HEK293 (cell line): Measurements from ENCODE around the gene SYT2.

ENCODE experiments used
- PBX3 ChIP-seq: sonication (generic); formaldehyde crosslinking; IDR thresholded peaks from 2 replicates; pipeline ENCODE4 v1.8.1; 2022; ENCODE audit warnings: mild to moderate bottlenecking, moderate library complexity, missing genetic modification reagents
- REST ChIP-seq: fragments of 450-650 bp; formaldehyde crosslinking; IDR thresholded peaks from 2 replicates; pipeline ENCODE4 v1.5.1; 2016; ENCODE audit warnings: missing biosample characterization, missing genetic modification characterization
- SALL2 ChIP-seq: fragments of 450-650 bp; formaldehyde crosslinking; IDR thresholded peaks from 2 replicates; pipeline ENCODE4 v1.5.0; 2017; ENCODE audit warnings: missing biosample characterization, mild to moderate bottlenecking, missing genetic modification characterization, borderline replicate concordance
- TCF7L2 ChIP-seq: IDR thresholded peaks from 2 replicates; pipeline ENCODE4 v1.6.1; 2011; ENCODE audit warnings: low read depth, mild to moderate bottlenecking, inconsistent platforms, low read length, moderate library complexity, borderline replicate concordance
- ZBTB8A ChIP-seq: fragments of 450-650 bp; formaldehyde crosslinking; IDR thresholded peaks from 2 replicates; pipeline ENCODE4 v1.5.1; 2016; ENCODE audit warnings: missing biosample characterization, missing genetic modification characterization
- ZNF10 ChIP-seq: fragments of 450-650 bp; formaldehyde crosslinking; IDR thresholded peaks from 2 replicates; pipeline ENCODE4 v1.5.1; 2017; ENCODE audit warnings: missing biosample characterization, missing genetic modification characterization
- ZNF112 ChIP-seq: fragments of 450-650 bp; formaldehyde crosslinking; IDR thresholded peaks from 2 replicates; pipeline ENCODE4 v1.5.0; 2017; ENCODE audit warnings: missing biosample characterization, missing genetic modification characterization
- ZNF274 ChIP-seq, 2 experiments: fragments of 200-500 bp in 1 of 2; fragments of 450-650 bp in 1 of 2; sonication (Bioruptor generic) in 1 of 2; formaldehyde crosslinking in 1 of 2; IDR thresholded peaks; 2 replicates each; pipeline versions ENCODE4 v1.5.1 to v1.6.1; 2014 to 2016; ENCODE audit warnings: borderline replicate concordance in 1 of 2, inconsistent platforms in 1 of 2, low read length in 1 of 2, missing biosample characterization in 1 of 2, missing genetic modification characterization in 1 of 2
- ZNF366 ChIP-seq: fragments of 450-650 bp; formaldehyde crosslinking; conservative IDR thresholded peaks from 2 replicates; pipeline ENCODE4 v1.5.1; 2016; ENCODE audit warnings: missing biosample characterization, missing genetic modification characterization
- ZSCAN18 ChIP-seq: fragments of 450-650 bp; formaldehyde crosslinking; IDR thresholded peaks from 2 replicates; pipeline ENCODE4 v1.5.1; 2016; ENCODE audit warnings: missing biosample characterization, missing genetic modification characterization
- ZSCAN4 ChIP-seq: fragments of 450-650 bp; formaldehyde crosslinking; IDR thresholded peaks from 2 replicates; pipeline ENCODE4 v1.5.1; 2017; ENCODE audit warnings: missing biosample characterization, missing genetic modification characterization
- TF ChIP-seq, protein P1 (sequence below): fragments of 450-650 bp; formaldehyde crosslinking; IDR thresholded peaks from 2 replicates; pipeline ENCODE4 v1.5.1; 2016; ENCODE audit warnings: missing biosample characterization, missing genetic modification characterization
- TF ChIP-seq, protein P2 (sequence below): fragments of 450-650 bp; formaldehyde crosslinking; IDR thresholded peaks from 2 replicates; pipeline ENCODE4 v1.5.1; 2016; ENCODE audit warnings: missing biosample characterization, missing genetic modification characterization
- TF ChIP-seq, protein P3 (sequence below): fragments of 450-650 bp; formaldehyde crosslinking; IDR thresholded peaks from 2 replicates; pipeline ENCODE4 v1.5.1; 2017; ENCODE audit warnings: missing biosample characterization, missing genetic modification characterization

- TF ChIP-seq ZNF366 (no peak), ZNF112 (tag by site-specific recombination) (no peak), ZSCAN18 (no peak), ZNF10 (tag by site-specific recombination) (no peak), ZNF274 (IDR thresholded peaks at IDR 0.05; ENCODE audit: low read length) (no peak), ZNF274 (tag by site-specific recombination; IDR thresholded peaks at IDR 0.05; ENCODE audit: borderline replicate concordance) (no peak), REST (tag by site-specific recombination) (no peak), ZBTB8A (tag by site-specific recombination) (no peak), PBX3 (CRISPR knock-in tag) (no peak), SALL2 (no peak), TCF7L2 (no peak), ZSCAN4 (tag by site-specific recombination) (no peak)
- TF ChIP-seq, protein P1, sequence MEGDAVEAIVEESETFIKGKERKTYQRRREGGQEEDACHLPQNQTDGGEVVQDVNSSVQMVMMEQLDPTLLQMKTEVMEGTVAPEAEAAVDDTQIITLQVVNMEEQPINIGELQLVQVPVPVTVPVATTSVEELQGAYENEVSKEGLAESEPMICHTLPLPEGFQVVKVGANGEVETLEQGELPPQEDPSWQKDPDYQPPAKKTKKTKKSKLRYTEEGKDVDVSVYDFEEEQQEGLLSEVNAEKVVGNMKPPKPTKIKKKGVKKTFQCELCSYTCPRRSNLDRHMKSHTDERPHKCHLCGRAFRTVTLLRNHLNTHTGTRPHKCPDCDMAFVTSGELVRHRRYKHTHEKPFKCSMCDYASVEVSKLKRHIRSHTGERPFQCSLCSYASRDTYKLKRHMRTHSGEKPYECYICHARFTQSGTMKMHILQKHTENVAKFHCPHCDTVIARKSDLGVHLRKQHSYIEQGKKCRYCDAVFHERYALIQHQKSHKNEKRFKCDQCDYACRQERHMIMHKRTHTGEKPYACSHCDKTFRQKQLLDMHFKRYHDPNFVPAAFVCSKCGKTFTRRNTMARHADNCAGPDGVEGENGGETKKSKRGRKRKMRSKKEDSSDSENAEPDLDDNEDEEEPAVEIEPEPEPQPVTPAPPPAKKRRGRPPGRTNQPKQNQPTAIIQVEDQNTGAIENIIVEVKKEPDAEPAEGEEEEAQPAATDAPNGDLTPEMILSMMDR (tag by site-specific recombination) = peak; percentile 24; the same call in 1 of the 2 replicates
- TF ChIP-seq, protein P2, sequence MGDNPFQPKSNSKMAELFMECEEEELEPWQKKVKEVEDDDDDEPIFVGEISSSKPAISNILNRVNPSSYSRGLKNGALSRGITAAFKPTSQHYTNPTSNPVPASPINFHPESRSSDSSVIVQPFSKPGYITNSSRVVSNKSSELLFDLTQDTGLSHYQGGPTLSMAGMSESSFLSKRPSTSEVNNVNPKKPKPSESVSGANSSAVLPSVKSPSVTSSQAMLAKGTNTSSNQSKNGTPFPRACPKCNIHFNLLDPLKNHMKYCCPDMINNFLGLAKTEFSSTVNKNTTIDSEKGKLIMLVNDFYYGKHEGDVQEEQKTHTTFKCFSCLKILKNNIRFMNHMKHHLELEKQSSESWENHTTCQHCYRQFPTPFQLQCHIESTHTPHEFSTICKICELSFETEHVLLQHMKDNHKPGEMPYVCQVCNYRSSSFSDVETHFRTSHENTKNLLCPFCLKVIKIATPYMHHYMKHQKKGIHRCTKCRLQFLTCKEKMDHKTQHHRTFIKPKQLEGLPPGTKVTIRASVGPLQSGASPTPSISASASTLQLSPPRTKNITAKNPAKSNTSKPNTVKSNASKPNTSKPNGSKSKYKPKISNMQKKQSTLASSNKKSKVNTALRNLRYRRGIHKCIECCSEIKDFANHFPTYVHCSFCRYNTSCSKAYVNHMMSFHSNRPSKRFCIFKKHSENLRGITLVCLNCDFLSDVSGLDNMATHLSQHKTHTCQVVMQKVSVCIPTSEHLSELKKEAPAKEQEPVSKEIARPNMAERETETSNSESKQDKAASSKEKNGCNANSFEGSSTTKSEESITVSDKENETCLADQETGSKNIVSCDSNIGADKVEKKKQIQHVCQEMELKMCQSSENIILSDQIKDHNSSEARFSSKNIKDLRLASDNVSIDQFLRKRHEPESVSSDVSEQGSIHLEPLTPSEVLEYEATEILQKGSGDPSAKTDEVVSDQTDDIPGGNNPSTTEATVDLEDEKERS = no peak
- TF ChIP-seq, protein P3, sequence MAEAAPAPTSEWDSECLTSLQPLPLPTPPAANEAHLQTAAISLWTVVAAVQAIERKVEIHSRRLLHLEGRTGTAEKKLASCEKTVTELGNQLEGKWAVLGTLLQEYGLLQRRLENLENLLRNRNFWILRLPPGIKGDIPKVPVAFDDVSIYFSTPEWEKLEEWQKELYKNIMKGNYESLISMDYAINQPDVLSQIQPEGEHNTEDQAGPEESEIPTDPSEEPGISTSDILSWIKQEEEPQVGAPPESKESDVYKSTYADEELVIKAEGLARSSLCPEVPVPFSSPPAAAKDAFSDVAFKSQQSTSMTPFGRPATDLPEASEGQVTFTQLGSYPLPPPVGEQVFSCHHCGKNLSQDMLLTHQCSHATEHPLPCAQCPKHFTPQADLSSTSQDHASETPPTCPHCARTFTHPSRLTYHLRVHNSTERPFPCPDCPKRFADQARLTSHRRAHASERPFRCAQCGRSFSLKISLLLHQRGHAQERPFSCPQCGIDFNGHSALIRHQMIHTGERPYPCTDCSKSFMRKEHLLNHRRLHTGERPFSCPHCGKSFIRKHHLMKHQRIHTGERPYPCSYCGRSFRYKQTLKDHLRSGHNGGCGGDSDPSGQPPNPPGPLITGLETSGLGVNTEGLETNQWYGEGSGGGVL (tag by site-specific recombination) = no peak
These were observed 138.4 kb downstream of the SYT2 start for GRCh38 chr1:202571719-202572339.
